NCI-H1417 treated with DMSO at 0.1 percent for 48 hours (cell line): Measurements from ENCODE around the gene MAGOHB.
"Not testable (repeated sequence)": the region's sequence is repeated elsewhere in the genome, so short reads cannot be mapped to it uniquely, and the experiment has no call there.

ENCODE experiments used
- DNase-seq: peaks from one replicate; lab custom pipeline; 2025; lab: John Stamatoyannopoulos, UW

Gene MAGOHB

DNA sequence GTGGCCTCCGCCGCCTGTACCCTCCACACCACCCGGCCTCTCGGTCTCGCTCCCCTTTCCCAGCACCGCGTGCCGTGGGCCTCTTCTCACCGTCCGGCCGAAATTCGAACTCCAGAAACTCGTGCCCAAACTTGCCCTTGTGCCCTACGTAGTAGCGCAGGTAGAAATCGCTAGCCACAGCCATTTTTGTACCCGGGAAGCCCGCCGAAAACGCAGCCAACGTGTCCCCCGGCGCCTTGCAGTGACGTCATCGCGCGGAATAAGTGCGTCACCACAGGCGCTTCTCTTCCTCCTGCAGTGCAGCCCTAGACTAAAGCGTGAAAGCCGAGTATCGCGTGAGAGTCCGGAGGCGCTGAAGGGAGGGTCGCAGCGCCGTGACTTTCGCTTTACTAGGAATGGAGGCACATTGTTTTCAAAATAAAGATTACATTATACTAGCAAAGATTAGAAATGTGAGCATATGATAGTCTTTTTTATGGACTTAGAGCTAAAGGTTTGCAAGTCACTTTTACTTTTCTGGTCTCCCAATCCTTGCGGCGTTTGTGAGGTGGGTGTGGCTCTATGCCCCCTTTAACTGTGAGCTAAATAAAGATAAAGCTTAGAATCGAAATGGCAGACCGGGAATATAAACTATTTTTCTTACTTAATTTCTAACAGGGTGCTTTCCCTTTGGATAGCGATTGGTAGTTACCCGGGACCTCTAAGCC lies at the start of gene MAGOHB:
TSS of gene MAGOHB (minus strand) at position 261 of the 707 bp plus-strand sequence. CDS start at position 184, 77 bp downstream.
- DNase-seq = peak; percentile 69

DNA sequence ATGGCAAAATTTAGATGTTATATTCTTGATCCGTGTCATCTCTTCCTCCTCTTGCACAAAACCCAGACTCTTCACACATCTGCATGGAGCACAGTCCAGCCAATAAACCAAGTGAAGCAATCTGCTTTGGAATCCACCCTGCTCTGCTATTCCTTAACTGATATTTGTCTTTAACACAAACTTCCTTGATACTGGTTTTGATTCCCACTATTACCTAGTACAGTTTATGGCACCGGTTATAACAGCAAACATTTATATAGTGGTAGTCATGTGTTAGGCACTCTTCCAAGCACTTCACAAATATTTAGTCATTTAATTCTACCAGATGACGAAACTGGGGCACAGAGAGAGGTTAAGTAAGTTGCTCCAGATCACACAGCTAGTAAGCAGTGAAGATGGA lies 47.9 kb upstream of the MAGOHB start:
- no peak for DNase-seq

DNA sequence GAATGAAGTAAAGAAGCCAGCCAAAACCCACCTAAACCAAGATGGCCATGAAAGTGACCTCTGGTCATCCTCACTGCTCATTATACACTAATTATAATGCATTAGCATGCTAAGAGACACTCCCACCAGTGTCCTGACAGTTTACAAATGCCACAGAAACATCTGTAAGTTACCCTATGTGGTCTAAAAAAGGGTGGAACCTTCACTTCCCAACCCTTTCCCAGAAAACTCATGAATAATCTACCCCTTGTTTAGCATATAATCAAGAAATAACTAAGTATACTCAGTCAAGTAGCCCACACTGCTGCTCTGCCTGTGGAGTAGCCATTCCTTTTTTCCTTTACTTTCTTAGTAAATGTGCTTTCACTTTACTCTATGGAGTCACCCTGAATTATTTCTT lies 40.6 kb upstream of the MAGOHB start:
- DNase-seq = no peak

DNA sequence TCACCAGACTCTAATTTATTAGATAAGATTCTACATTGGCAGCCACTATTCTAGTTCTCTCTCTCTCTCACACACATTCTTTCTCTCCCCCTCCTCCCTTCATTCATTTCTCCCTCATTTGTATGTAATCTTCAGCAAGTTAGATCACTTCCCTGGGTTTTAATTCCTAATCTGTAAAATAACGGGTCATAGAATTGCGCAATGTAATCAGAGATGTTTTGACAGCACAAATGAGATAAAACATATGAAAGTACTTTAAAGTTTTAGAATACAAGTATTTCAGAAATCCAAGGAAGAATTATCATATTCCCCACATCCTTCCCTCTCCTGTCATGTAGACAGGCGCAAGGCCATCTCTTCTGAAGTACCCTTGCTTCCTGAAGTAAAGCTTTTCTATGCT lies 38.8 kb upstream of the MAGOHB start:
- no peak for DNase-seq

GRCh38 chr12:10646576-10646975 lies 33.2 kb upstream of the MAGOHB start:
- not testable (repeated sequence) for DNase-seq

DNA sequence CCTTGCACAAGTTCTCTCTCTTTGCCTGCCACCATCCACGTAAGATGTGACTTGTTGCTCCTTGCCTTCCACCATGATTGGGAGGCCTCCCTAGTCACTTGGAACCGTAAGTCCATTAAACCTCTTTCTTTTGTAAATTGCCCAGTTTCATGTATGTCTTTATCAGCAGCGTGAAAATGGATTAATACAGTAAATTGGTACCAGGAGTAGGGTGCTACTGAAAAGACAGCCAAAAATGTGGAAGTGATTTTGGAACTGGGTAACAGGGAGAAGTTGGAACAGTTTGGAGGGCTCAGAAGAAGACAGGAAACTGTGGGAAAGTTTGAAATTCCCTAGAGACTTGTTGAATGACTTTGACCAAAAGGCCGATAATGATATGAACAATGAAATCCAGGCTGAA lies 32.5 kb upstream of the MAGOHB start:
- DNase-seq = no peak

DNA sequence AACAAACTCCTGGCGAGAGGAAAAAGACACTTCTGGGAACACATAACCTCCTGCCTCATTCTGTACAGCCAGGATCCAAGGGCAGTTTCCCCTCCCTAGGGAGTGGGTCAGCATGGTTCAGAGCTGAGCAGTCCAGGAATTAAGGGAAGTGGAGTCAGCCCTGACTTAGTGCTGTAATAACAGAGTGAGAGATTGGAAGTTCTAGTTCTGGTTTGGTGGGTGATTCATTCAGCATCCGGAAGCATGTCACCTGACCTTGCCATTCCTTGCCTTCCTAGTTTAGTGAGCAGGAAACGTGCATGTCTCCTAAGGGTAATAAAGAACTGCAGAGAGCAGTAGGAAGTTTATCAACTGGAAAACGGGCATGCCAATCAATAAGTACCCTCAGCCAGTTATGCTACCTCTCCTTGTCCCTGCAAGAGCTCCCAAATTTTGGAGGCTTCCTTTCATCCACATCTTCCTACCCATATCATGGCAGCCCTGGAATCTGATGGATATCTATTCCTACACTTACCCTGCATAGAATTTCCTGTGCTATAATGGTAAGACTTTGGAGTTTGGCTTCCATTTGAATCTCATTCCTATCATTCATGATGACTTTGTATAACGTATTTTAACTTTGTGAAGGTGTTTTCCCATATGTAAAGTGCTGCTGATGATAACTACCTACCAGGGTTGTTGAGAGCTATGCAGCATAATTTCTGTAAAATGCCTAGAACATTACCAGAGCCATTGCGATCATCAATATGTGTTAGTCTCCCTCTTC lies 28.5 kb upstream of the MAGOHB start:
- no peak for DNase-seq

GRCh38 chr12:10638728-10639127 lies 25.3 kb upstream of the MAGOHB start:
- no peak for DNase-seq

GRCh38 chr12:10636611-10637010 lies 23.2 kb upstream of the MAGOHB start:
- no peak for DNase-seq

- DNase-seq = no peak
These were observed 22.7 kb upstream of the MAGOHB start for GRCh38 chr12:10636124-10636523.

DNA sequence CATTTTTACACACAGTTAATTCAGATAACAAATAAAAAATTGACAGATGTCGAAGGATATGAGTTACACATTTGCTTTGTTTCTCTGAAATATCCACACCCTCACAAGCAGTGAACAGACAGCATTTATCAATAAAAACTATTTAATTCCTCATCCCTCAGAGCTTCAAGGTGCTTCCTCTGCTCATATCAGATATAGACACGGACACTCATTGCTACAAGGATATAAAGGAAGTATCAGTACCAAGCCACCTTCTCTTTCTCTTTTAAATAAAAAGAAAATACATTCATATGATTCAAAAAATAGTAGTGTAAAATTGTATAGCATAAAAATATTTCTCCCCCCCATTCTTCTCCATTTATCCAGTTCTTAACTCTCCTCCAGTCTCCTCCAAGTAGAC lies 21.9 kb upstream of the MAGOHB start:
- DNase-seq = no peak

GRCh38 chr12:10634427-10634826 lies 21.0 kb upstream of the MAGOHB start:
- no peak for DNase-seq

DNA sequence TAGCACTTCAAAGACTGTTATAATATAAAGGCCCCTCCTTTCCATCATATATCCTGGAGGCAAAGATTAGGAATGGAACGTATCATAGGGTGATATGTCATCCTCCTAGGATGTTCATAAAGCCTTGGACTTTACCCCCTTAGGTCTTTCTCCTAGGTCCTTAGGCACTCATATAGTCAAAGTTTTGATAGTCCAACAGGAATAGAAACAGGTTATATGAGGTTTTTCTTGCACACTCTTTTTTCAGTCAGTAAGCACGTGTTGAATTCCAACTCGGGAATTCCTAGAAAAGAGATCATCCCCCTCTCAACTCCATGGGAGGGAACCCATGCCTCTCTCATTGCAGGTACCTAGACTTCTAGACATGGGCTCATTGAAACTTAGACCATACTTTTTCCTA lies 20.1 kb upstream of the MAGOHB start:
- DNase-seq = no peak

DNA sequence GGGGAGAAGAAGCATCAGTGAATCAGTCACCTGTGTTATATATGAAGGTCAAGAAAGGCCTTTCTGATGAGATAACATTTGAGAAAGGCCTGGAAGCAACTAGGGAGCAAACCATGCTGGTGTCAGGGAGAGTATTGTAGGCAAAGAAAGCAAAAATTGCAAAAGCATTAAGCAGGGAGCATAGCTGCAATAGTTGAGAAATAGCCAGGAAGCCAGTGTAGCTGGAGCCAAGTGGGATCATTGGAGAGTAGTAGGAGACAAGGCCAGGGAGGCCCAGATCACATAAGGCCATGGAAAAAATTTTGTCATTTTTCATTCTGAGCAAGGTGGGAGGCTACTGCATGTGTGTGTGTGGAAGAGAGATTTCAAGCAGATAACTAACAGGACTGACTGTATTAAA lies 18.8 kb upstream of the MAGOHB start:
- no peak for DNase-seq

- DNase-seq = no peak
These were observed 11.2 kb upstream of the MAGOHB start for GRCh38 chr12:10624605-10625004.

DNA sequence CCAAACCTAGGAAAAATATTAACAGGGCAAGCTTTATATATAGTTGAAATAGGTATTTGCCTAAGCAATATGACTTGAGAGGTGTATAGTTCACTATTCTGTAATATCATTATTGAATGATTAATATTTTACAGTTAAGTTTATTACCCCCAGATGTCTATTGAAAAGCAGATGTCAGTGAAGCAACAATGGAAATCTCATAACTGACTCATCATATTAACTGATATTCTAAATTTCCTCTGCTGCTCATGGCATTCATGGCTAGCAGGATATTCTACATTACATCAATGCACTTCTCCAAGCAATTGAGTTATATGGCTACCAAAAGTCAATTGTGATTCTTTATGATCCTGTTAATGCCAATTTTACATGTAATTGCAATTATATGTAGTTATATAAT lies 9.7 kb upstream of the MAGOHB start:
- no peak for DNase-seq

DNA sequence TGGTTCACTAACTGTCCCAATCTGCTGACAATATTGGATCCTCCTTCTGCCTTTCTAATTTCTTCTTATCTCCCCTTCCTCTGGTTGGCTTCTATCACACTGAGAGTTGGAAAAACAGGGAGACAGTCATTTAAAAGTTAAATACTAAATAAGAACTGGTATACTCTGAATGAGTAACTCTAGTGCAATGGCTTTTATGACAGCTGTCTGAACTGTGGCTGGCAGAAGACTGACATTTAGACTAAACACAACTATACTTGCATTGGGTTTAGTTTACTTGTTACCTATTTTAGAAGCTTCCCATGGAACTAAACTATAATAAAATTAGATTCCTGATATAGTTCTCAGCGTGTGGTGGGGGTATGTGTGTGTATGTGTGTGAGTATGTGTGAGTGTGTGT lies 7.9 kb upstream of the MAGOHB start:
- DNase-seq = no peak

DNA sequence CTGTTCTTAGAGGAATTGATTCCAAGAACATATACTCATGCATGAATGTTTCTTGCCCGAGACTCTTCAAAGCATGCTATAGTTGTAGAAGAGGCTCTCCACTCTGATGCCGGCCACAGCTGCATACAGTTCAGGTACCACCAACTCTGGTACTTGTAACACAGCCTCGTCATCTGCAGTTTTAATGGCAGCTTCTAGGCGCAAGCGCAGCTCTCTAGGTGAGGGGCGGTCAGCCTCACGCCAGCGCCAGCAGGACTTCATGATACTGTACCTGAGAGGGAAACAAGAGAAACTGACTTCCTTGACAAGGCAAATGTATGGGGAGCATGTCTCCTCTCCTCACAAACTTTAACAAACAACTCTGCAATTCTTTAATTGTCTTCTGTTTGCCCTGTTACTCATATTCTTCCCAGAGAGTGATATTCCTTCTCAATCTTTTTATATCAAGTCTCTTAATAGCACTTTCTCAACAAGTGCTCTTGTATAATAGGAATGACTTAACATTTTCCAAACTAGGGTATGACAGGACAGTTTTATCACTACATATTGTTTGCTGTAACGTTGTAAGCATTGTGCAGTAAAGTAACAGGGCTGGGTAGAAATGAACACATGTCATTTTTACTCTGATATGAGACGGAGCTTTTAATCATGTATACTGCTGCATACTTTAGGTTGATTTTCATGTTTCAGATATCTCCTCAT lies 6.8 kb upstream of the MAGOHB start:
- DNase-seq = no peak

GRCh38 chr12:10618338-10618987 lies 5.1 kb upstream of the MAGOHB start:
- DNase-seq = no peak

DNA sequence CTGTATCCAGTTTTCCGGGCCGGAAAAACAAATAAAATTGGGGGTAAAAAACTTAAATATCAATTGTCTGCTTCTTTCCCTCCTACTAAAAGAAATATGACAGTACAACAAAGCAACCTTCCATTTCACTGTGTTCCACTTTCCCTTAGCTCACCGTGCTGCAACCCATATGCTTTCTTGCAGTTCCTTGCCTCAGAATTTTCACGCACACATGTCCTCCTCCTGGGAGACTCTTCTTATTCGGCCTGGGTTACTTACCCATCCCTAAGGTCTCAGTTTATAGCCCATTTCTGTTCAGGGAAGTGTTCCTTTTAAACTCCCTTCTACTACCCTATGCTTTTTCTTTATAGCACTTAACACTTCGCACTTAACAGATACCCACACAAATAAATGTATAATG lies 4.5 kb upstream of the MAGOHB start:
- no peak for DNase-seq

GRCh38 chr12:10615532-10615931 lies 2.1 kb upstream of the MAGOHB start:
- no peak for DNase-seq

GRCh38 chr12:10614056-10614370 lies 604 bp upstream of the MAGOHB start:
- no peak for DNase-seq

DNA sequence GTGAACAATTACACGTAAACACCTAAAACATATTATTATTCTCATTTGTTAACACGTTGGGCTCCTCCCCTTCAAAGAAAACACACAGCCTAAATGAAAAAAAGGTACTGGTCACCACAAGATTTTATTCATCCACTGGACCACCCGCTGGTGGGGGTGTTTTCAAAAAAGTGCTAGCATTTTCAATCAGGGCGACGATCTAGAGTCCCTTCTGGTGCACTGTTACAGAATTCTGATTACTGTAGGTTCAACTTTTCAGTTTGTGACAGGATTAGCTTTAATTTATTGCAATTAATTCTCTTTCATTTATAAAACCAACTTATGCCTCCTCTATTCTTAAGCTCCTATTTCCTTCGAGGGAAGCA lies 443 bp downstream of the MAGOHB start:
- peak; percentile 46 for DNase-seq
